HEK293 (cell line): ENCODE measurements around the gene STEAP1B.

Experiments used
- CTCF ChIA-PET: fragments of 350-600 bp; formaldehyde crosslinking; extraction: SDS; loops from one replicate; lab custom pipeline; 2021; ENCODE audit warnings: antibody characterized with exemption; lab: Yijun Ruan, JAX
- POLR2A ChIA-PET: fragments of 300-600 bp; formaldehyde crosslinking; extraction: SDS; loops from one replicate; lab custom pipeline; 2020; ENCODE audit warnings: antibody characterized with exemption, inconsistent platforms; lab: Yijun Ruan, JAX
- H3K27ac ChIP-seq: fragments of 200-500 bp; sonication (Bioruptor generic); 2 replicates; pipeline ENCODE4 v1.5.1; 2014; ENCODE audit warnings: low read depth, low read length, control low read depth, inconsistent platforms; ENCODE audit errors: extremely low read depth
- H3K36me3 ChIP-seq, 2 experiments: fragments of 200-500 bp in 1 of 2; sonication (Bioruptor generic) in 1 of 2; 1 replicate in 1 of 2; 2 replicates in 1 of 2; pipeline ENCODE4 v1.5.1; 2014 to 2017; ENCODE audit warnings: inconsistent platforms in 2 of 2, low read length in 2 of 2; ENCODE audit not compliant: control insufficient read depth in 2 of 2, insufficient read depth in 1 of 2
- H3K4me1 ChIP-seq: fragments of 200-500 bp; sonication (Bioruptor generic); 2 replicates; pipeline ENCODE4 v1.5.1; 2014; ENCODE audit warnings: mild to moderate bottlenecking, low read length, inconsistent platforms; ENCODE audit not compliant: control insufficient read depth, insufficient read depth
- H3K4me3 ChIP-seq: 2 replicates; pipeline ENCODE4 v1.5.1; 2011; ENCODE audit warnings: low read depth, mild to moderate bottlenecking, control low read depth, low read length, moderate library complexity
- H3K9me3 ChIP-seq: fragments of 200-500 bp; sonication (Bioruptor generic); 2 replicates; pipeline ENCODE4 v1.5.1; 2014; ENCODE audit warnings: low read depth, low read length, inconsistent platforms; ENCODE audit not compliant: control insufficient read depth, insufficient read depth
- FEZF1 ChIP-seq: fragments of 450-650 bp; formaldehyde crosslinking; IDR thresholded peaks from 2 replicates; pipeline ENCODE4 v1.5.1; 2016; ENCODE audit warnings: missing biosample characterization, missing genetic modification characterization
- GFI1B ChIP-seq: fragments of 450-650 bp; formaldehyde crosslinking; IDR thresholded peaks from 2 replicates; pipeline ENCODE4 v1.5.1; 2016; ENCODE audit warnings: missing biosample characterization, missing genetic modification characterization
- GLIS2 ChIP-seq: fragments of 450-650 bp; formaldehyde crosslinking; IDR thresholded peaks from 2 replicates; pipeline ENCODE4 v1.5.1; 2016; ENCODE audit warnings: missing biosample characterization, missing genetic modification characterization
- KLF7 ChIP-seq: fragments of 450-650 bp; formaldehyde crosslinking; IDR thresholded peaks from 2 replicates; pipeline ENCODE4 v1.5.1; 2016; ENCODE audit warnings: missing biosample characterization, missing genetic modification characterization, borderline replicate concordance
- MYNN ChIP-seq: fragments of 450-650 bp; formaldehyde crosslinking; IDR thresholded peaks from 2 replicates; pipeline ENCODE4 v1.5.1; 2016; ENCODE audit warnings: missing biosample characterization, missing genetic modification characterization, borderline replicate concordance
- OSR2 ChIP-seq: fragments of 450-650 bp; formaldehyde crosslinking; IDR thresholded peaks from 2 replicates; pipeline ENCODE4 v1.5.1; 2016; ENCODE audit warnings: missing biosample characterization, missing genetic modification characterization
- PATZ1 ChIP-seq: fragments of 450-650 bp; formaldehyde crosslinking; IDR thresholded peaks from 2 replicates; pipeline ENCODE4 v1.5.1; 2016; ENCODE audit warnings: missing biosample characterization, missing genetic modification characterization
- ZBTB21 ChIP-seq: fragments of 450-650 bp; formaldehyde crosslinking; IDR thresholded peaks from 2 replicates; pipeline ENCODE4 v1.5.1; 2017; ENCODE audit warnings: missing biosample characterization, missing genetic modification characterization
- ZBTB26 ChIP-seq: fragments of 450-650 bp; formaldehyde crosslinking; optimal IDR thresholded peaks from 2 replicates; pipeline ENCODE3; 2016; ENCODE audit warnings: missing biosample characterization, mild to moderate bottlenecking, missing genetic modification characterization
- ZFP69B ChIP-seq: fragments of 450-650 bp; formaldehyde crosslinking; IDR thresholded peaks from 2 replicates; pipeline ENCODE4 v1.5.1; 2016; ENCODE audit warnings: missing biosample characterization, missing genetic modification characterization
- ZNF138 ChIP-seq: fragments of 450-650 bp; formaldehyde crosslinking; IDR thresholded peaks from 2 replicates; pipeline ENCODE4 v1.5.1; 2016; ENCODE audit warnings: missing biosample characterization, missing genetic modification characterization, borderline replicate concordance
- ZNF148 ChIP-seq: fragments of 450-650 bp; formaldehyde crosslinking; IDR thresholded peaks from 2 replicates; pipeline ENCODE4 v1.5.0; 2017; ENCODE audit warnings: missing biosample characterization, missing genetic modification characterization, borderline replicate concordance
- ZNF169 ChIP-seq: fragments of 450-650 bp; formaldehyde crosslinking; IDR thresholded peaks from 2 replicates; pipeline ENCODE4 v1.5.1; 2016; ENCODE audit warnings: missing biosample characterization, missing genetic modification characterization
- ZNF174 ChIP-seq: fragments of 450-650 bp; formaldehyde crosslinking; IDR thresholded peaks from 2 replicates; pipeline ENCODE4 v1.5.0; 2017; ENCODE audit warnings: missing biosample characterization, mild to moderate bottlenecking, missing genetic modification characterization
- ZNF214 ChIP-seq: fragments of 450-650 bp; formaldehyde crosslinking; IDR thresholded peaks from 2 replicates; pipeline ENCODE4 v1.5.1; 2017; ENCODE audit warnings: missing biosample characterization, mild to moderate bottlenecking, missing genetic modification characterization, borderline replicate concordance
- ZNF311 ChIP-seq: fragments of 450-650 bp; formaldehyde crosslinking; IDR thresholded peaks from 2 replicates; pipeline ENCODE4 v1.5.1; 2017; ENCODE audit warnings: missing biosample characterization, missing genetic modification characterization, borderline replicate concordance
- ZNF48 ChIP-seq: fragments of 450-650 bp; formaldehyde crosslinking; IDR thresholded peaks from 2 replicates; pipeline ENCODE4 v1.5.1; 2016; ENCODE audit warnings: missing biosample characterization, missing genetic modification characterization
- ZNF510 ChIP-seq: fragments of 450-650 bp; formaldehyde crosslinking; IDR thresholded peaks from 2 replicates; pipeline ENCODE4 v1.5.1; 2018; ENCODE audit warnings: mild to moderate bottlenecking, missing genetic modification characterization, missing biosample characterization; ENCODE audit not compliant: insufficient replicate concordance
- ZNF560 ChIP-seq: fragments of 450-650 bp; formaldehyde crosslinking; IDR thresholded peaks from 2 replicates; pipeline ENCODE4 v1.5.1; 2017; ENCODE audit warnings: missing biosample characterization, missing genetic modification characterization, borderline replicate concordance
- ZNF747 ChIP-seq: fragments of 450-650 bp; formaldehyde crosslinking; IDR thresholded peaks from 2 replicates; pipeline ENCODE4 v1.5.1; 2016; ENCODE audit warnings: missing biosample characterization, missing genetic modification characterization
- ZSCAN5A ChIP-seq: fragments of 450-650 bp; formaldehyde crosslinking; IDR thresholded peaks from 2 replicates; pipeline ENCODE4 v1.5.1; 2016; ENCODE audit warnings: missing biosample characterization, missing genetic modification characterization

The STEAP1B gene

GRCh38 chr7:22426463-22427094 is 73.4 kb downstream of the STEAP1B start:
- no peaks in the 10 kb centered on the region for H3K4me1 ChIP-seq

GRCh38 chr7:22425361-22425760 is 74.6 kb downstream of the STEAP1B start:
- Histone ChIP-seq H3K36me3 (no peaks in the 10 kb centered on the region), H3K4me3 (no peak overlapping the region), H3K4me1 (no peaks in the 10 kb centered on the region), H3K27ac (no peak overlapping the region), H3K9me3 (no peaks in the 10 kb centered on the region)
- POLR2A ChIA-PET = no interaction called here
- TF ChIP-seq ZSCAN5A (tag by site-specific recombination) (no peak), ZNF747 (tag by site-specific recombination) (no peak), ZNF138 (no peak), ZNF510 (tag by site-specific recombination) (no peak), ZNF169 (tag by site-specific recombination) (no peak), PATZ1 (no peak), ZBTB21 (tag by site-specific recombination) (no peak), GFI1B (tag by site-specific recombination) (no peak), GLIS2 (no peak), FEZF1 (tag by site-specific recombination) (no peak)
- CTCF ChIA-PET = interaction anchor here (0.7 kb wide), 1 partner anchor 43 kb away, joined by 3 read pairs; no protein-coding TSS in a partner anchor

More at GRCh38 chr7:22426463-22427094, 73.4 kb downstream of the STEAP1B start:
- CTCF ChIA-PET = no interaction called here
- TF ChIP-seq ZNF48 (tag by site-specific recombination) (no peak), ZNF311 (no peak), ZNF148 (tag by site-specific recombination) (no peak), ZNF560 (tag by site-specific recombination) (no peak), OSR2 (tag by site-specific recombination) (no peak), MYNN (no peak), ZFP69B (tag by site-specific recombination) (no peak), KLF7 (tag by site-specific recombination) (no peak), ZNF174 (no peak), ZNF214 (no peak), ZBTB26 (tag by site-specific recombination) (no peak)
- no peaks in the 10 kb centered on the region for H3K9me3 ChIP-seq
- no peaks in the 10 kb centered on the region for H3K36me3 ChIP-seq
- no peak overlapping the region for H3K4me3 ChIP-seq
- H3K27ac ChIP-seq = no peak overlapping the region
- POLR2A ChIA-PET = no interaction called here
